CD14-positive monocyte (primary cell): ENCODE measurements around the gene P2RY12. TPM values are rescaled to one million over a fixed set of nuclear protein-coding genes. Genes with fewer than 3 reads are reported as not detected.

ENCODE experiments used
- DNase-seq, 3 donors: peaks; one replicate each; pipeline ENCODE4 v3.0.0-alpha.2; 2011 to 2022
- H2AFZ ChIP-seq: 2 replicates; pipeline ENCODE4 v1.6.0; 2012; ENCODE audit warnings: mild to moderate bottlenecking, low read depth, low read length, inconsistent platforms; ENCODE audit not compliant: insufficient read depth, poor library complexity, severe bottlenecking
- H3K27ac ChIP-seq, 2 donors: 1 replicate in 1 of 2; 2 replicates in 1 of 2; pipeline ENCODE4 v1.5.1; 2012 to 2013; ENCODE audit warnings: low read length in 2 of 2, control low read depth in 1 of 2, inconsistent platforms in 1 of 2, low read depth in 1 of 2, mild to moderate bottlenecking in 1 of 2
- H3K27me3 ChIP-seq, 2 donors: one replicate each; pipeline versions ENCODE4 v1.6.0 to v1.6.1; 2011 to 2013; ENCODE audit warnings: low read length in 2 of 2; ENCODE audit not compliant: control insufficient read depth in 2 of 2, insufficient read depth in 2 of 2
- H3K36me3 ChIP-seq, 2 donors: replicated peaks in 1 of 2; 1 replicate in 1 of 2; 2 replicates in 1 of 2; pipeline versions ENCODE4 v1.5.1 to v1.6.1; 2012 to 2013; ENCODE audit warnings: low read length in 2 of 2, control low read depth in 1 of 2, inconsistent platforms in 1 of 2, mild to moderate bottlenecking in 1 of 2; ENCODE audit not compliant: insufficient read depth in 2 of 2, control insufficient read depth in 1 of 2
- H3K4me1 ChIP-seq, 2 donors: 1 replicate in 1 of 2; 2 replicates in 1 of 2; pipeline versions ENCODE4 v1.5.1 to v1.6.1; 2012 to 2013; ENCODE audit warnings: low read length in 2 of 2, control low read depth in 1 of 2, inconsistent platforms in 1 of 2, mild to moderate bottlenecking in 1 of 2, moderate library complexity in 1 of 2; ENCODE audit not compliant: insufficient read depth in 2 of 2, control insufficient read depth in 1 of 2
- H3K4me2 ChIP-seq: replicated peaks from 2 replicates; pipeline ENCODE3; 2012; ENCODE audit warnings: low read length, moderate library complexity, mild to moderate bottlenecking; ENCODE audit not compliant: poor library complexity, severe bottlenecking; ENCODE audit errors: extremely low read depth
- H3K4me3 ChIP-seq, 3 experiments: fragments of 200-600 bp in 1 of 3; sonication (generic) in 1 of 3; replicated peaks in 1 of 3; 1 replicate in 2 of 3; 2 replicates in 1 of 3; pipeline ENCODE4 v1.5.1; 2011 to 2013; ENCODE audit warnings: low read length in 3 of 3, mild to moderate bottlenecking in 3 of 3, control low read depth in 2 of 3, low read depth in 2 of 3, inconsistent platforms in 1 of 3, moderate library complexity in 1 of 3
- H3K79me2 ChIP-seq: 2 replicates; pipeline ENCODE4 v1.6.0; 2012; ENCODE audit warnings: mild to moderate bottlenecking, control low read depth, inconsistent platforms, low read length, moderate library complexity; ENCODE audit not compliant: insufficient read depth
- H3K9ac ChIP-seq: 2 replicates; pipeline ENCODE4 v1.6.0; 2017; ENCODE audit warnings: low read length, mild to moderate bottlenecking; ENCODE audit not compliant: insufficient read depth, poor library complexity, severe bottlenecking
- H3K9me3 ChIP-seq, 2 donors: replicated peaks in 1 of 2; 1 replicate in 1 of 2; 2 replicates in 1 of 2; pipeline versions ENCODE4 v1.5.1 to v1.6.1; 2012 to 2013; ENCODE audit warnings: low read length in 2 of 2, control low read depth in 1 of 2; ENCODE audit not compliant: control insufficient read depth in 1 of 2, insufficient read depth in 1 of 2
- H4K20me1 ChIP-seq: 2 replicates; pipeline ENCODE4 v1.6.0; 2012; ENCODE audit warnings: mild to moderate bottlenecking, low read length, control low read depth, moderate library complexity; ENCODE audit not compliant: insufficient read depth
- H3K27ac Mint-ChIP-seq, 7 donors: one replicate each; pipeline ENCODE4 v1.8.0; 2020; ENCODE audit warnings: mild to moderate bottlenecking in 7 of 7, mixed read lengths in 7 of 7, moderate library complexity in 6 of 7, inconsistent platforms in 2 of 7
- H3K27me3 Mint-ChIP-seq, 3 donors: one replicate each; pipeline ENCODE4 v1.8.0; 2021 to 2022; ENCODE audit warnings: low read depth in 3 of 3, mild to moderate bottlenecking in 3 of 3, mixed read lengths in 3 of 3, moderate library complexity in 3 of 3, inconsistent platforms in 1 of 3
- H3K36me3 Mint-ChIP-seq, 2 donors: one replicate each; pipeline ENCODE4 v1.8.0; 2020; ENCODE audit warnings: mixed read lengths in 2 of 2, inconsistent platforms in 1 of 2, mild to moderate bottlenecking in 1 of 2
- H3K4me1 Mint-ChIP-seq: one replicate; pipeline ENCODE4 v1.8.0; 2020; ENCODE audit warnings: mild to moderate bottlenecking, mixed read lengths
- H3K4me3 Mint-ChIP-seq, 2 donors: one replicate each; pipeline ENCODE4 v1.8.0; 2020; ENCODE audit warnings: mild to moderate bottlenecking in 2 of 2, mixed read lengths in 2 of 2, moderate library complexity in 1 of 2
- H3K9me3 Mint-ChIP-seq, 7 donors: one replicate each; pipeline ENCODE4 v1.8.0; 2020 to 2022; ENCODE audit warnings: mixed read lengths in 7 of 7, mild to moderate bottlenecking in 6 of 7, moderate library complexity in 6 of 7, inconsistent platforms in 2 of 7
- WGBS: methylation state at CpG from one replicate; pipeline ENCODE4 v1.1.5; 2013; ENCODE audit warnings: missing lambda C conversion rate; ENCODE audit not compliant: insufficient coverage; 5-methylcytosine and 5-hydroxymethylcytosine counted together
- intact Hi-C, 2 donors: fragments of 100-400 bp; cut with micrococcal nuclease; formaldehyde crosslinking; loops; one replicate each; pipeline versions ENCODE4 v1.15.0 to v1.15.1; 2023
- polyA plus RNA-seq, 3 donors: library from polyadenylated mRNA; depleted of rRNA in 1 of 3; unstranded in 2 of 3; stranded (reverse) in 1 of 3; fragments of 300-500 nt in 2 of 3; fragments of >200 nt in 1 of 3; fragmentation: Illumina TruSeq in 2 of 3; gene quantifications; 1 replicate in 2 of 3; 2 replicates in 1 of 3; pipeline ENCODE4 v1.2.3, GENCODE V29; 2012 to 2021
- TF ChIP-seq, protein P1 (sequence below): fragments of 200-600 bp; IDR thresholded peaks from one replicate; pipeline ENCODE4 v1.8.0; 2022; ENCODE audit warnings: antibody characterized with exemption, mild to moderate bottlenecking

Gene P2RY12
- polyA plus RNA-seq, 3 donors, result 1.9 to 3.0 (median 2.7) TPM

DNA sequence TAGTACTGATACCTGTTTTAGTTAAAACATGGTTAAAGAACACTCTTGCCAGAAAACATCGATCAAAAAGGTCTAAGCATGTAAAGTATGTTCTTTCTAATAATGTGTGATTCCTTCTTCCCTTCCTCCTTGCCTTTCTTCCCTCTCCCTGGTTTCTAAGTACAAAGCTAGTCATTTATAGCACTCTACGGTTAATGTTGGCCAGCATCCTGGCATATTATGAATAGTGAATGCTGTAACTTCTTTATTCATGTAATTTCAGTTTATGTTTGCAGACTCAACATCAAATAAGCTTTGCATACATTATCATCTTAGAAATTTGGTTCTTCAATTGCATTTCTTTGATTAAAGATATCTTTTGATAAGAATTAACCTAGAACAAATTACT lies 27.1 kb downstream of the P2RY12 start:
- Mint-ChIP-seq H3K27ac (peak overlapping the region in 6 of 7 donors; percentile 2 to 79 (median 47)), H3K9me3 (no peaks in the 10 kb centered on the region), H3K4me3 (peak overlapping the region in 1 of 2 donors; percentile 11), H3K4me1 (peaks cover 39% of the 10 kb centered on the region), H3K27me3 (no peaks in the 10 kb centered on the region), H3K36me3 (no peaks in the 10 kb centered on the region)
- Histone ChIP-seq H3K9ac (no peak overlapping the region), H3K4me3 (peak overlapping the region in 1 of 3 experiments; percentile 13), H4K20me1 (no peaks in the 10 kb centered on the region), H3K4me2 (peak overlapping the region; percentile 31), H3K79me2 (no peaks in the 10 kb centered on the region), H2AFZ (no peak overlapping the region), H3K27ac (peak overlapping the region in 1 of 2 donors; percentile 67), H3K9me3 (no peaks in the 10 kb centered on the region), H3K4me1 (peaks cover 38 to 46% of the 10 kb centered on the region in 2 donors), H3K36me3 (no peaks in the 10 kb centered on the region), H3K27me3 (no peaks in the 10 kb centered on the region)
- WGBS, result no CpG with 5 or more reads among the region's 2 CpGs
- TF ChIP-seq, protein P1, sequence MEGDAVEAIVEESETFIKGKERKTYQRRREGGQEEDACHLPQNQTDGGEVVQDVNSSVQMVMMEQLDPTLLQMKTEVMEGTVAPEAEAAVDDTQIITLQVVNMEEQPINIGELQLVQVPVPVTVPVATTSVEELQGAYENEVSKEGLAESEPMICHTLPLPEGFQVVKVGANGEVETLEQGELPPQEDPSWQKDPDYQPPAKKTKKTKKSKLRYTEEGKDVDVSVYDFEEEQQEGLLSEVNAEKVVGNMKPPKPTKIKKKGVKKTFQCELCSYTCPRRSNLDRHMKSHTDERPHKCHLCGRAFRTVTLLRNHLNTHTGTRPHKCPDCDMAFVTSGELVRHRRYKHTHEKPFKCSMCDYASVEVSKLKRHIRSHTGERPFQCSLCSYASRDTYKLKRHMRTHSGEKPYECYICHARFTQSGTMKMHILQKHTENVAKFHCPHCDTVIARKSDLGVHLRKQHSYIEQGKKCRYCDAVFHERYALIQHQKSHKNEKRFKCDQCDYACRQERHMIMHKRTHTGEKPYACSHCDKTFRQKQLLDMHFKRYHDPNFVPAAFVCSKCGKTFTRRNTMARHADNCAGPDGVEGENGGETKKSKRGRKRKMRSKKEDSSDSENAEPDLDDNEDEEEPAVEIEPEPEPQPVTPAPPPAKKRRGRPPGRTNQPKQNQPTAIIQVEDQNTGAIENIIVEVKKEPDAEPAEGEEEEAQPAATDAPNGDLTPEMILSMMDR, result no peak
- no peak for DNase-seq
- intact Hi-C loops, result no loop called here

DNA sequence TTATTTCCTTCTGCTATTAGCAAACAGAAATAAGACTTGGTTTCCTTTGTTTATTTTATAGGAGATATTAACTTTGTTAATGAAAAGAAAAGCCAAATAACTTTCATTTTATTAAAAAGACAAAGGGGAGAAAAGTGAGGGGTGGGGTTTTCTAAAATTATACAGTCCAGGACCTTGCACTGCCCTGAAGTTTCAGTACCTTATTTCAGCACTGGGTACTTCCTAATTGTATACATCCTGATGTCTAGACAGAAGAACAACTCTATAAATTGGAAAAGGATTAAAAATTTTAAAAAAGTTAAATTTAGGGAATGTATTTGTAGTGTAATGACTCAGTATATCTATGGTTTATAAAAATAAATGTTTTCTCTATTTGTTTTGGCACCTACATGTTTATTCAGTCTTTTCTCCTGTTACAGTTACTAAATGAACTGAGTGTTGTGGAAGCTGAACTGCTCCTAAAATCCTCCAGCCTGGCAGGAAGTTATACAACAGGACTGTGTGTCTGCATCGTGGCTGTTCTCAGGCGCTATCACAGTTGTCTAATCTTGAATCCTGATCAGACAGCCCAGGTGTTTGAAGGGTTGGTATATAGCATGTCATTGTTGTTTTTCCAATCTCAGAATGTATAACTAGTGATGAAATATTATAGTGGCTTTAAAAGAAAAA lies 27.6 kb downstream of the P2RY12 start:
- 0% methylated on average over 1 of the region's 2 CpGs for WGBS
- H3K27ac ChIP-seq, result peak overlapping the region in 1 of 2 donors; percentile 67

More for the DNA sequence above, 27.6 kb downstream of the P2RY12 start:
- Mint-ChIP-seq H3K4me3 (peak overlapping the region in 1 of 2 donors; percentile 26), H3K9me3 (no peaks in the 10 kb centered on the region), H3K27ac (peak overlapping the region; percentile 2 to 79 (median 36)), H3K27me3 (no peaks in the 10 kb centered on the region), H3K4me1 (peaks cover 39% of the 10 kb centered on the region), H3K36me3 (no peaks in the 10 kb centered on the region)
- DNase-seq, result peak in 2 of 3 donors; percentile 44 to 65
- Histone ChIP-seq H3K4me2 (peak overlapping the region; percentile 31), H3K4me3 (peak overlapping the region in 1 of 3 experiments; percentile 13), H3K4me1 (peaks cover 38 to 46% of the 10 kb centered on the region in 2 donors), H3K79me2 (no peaks in the 10 kb centered on the region), H3K27me3 (no peaks in the 10 kb centered on the region), H3K36me3 (no peaks in the 10 kb centered on the region), H3K9me3 (no peaks in the 10 kb centered on the region), H4K20me1 (no peaks in the 10 kb centered on the region), H3K9ac (no peak overlapping the region), H2AFZ (no peak overlapping the region)
- TF ChIP-seq, protein P1, result no peak
- intact Hi-C loops, result no loop called here
